Mucosa of descending colon (tissue), 3 donors: ENCODE measurements around the gene CLEC16A. TPM values are rescaled to one million over a fixed set of nuclear protein-coding genes. Genes with fewer than 3 reads are reported as not detected.

Source experiments
- ATAC-seq: fragments of 200-7000 bp; cut with Tn5 transposase; one replicate; pipeline ENCODE4 v1.9.1; 2020; ENCODE audit warnings: mild to moderate bottlenecking, moderate library complexity
- DNase-seq, 3 donors: peaks; one replicate each; pipeline ENCODE4 v3.0.0-alpha.2; 2020
- H3K36me3 ChIP-seq: fragments of 200-600 bp; one replicate; pipeline ENCODE4 v1.8.0; 2021; ENCODE audit warnings: low read depth, mild to moderate bottlenecking
- H3K4me1 ChIP-seq: fragments of 200-600 bp; one replicate; pipeline ENCODE4 v1.8.0; 2021; ENCODE audit warnings: low read depth, mild to moderate bottlenecking
- H3K4me3 ChIP-seq: fragments of 200-600 bp; one replicate; pipeline ENCODE4 v1.8.0; 2021; ENCODE audit warnings: mild to moderate bottlenecking
- H3K9me3 ChIP-seq: fragments of 200-600 bp; one replicate; pipeline ENCODE4 v1.8.0; 2021; ENCODE audit warnings: mild to moderate bottlenecking
- CTCF ChIP-seq: fragments of 200-600 bp; IDR thresholded peaks from one replicate; pipeline ENCODE4 v1.8.0; 2022; ENCODE audit warnings: antibody characterized with exemption, mild to moderate bottlenecking
- intact Hi-C, 2 donors: fragments of 100-400 bp; cut with DNase I in 1 of 2; cut with micrococcal nuclease in 1 of 2; formaldehyde crosslinking; loops; one replicate each; pipeline versions ENCODE4 v1.11.0 to v1.11.1; 2022; cut with DNase I, micrococcal nuclease
- total RNA-seq, 3 donors: library from RNA; stranded (reverse); fragmentation: NEBNext Ultra II Directional in 2 of 3; extraction: Animal tissue kit (Norgen Biotek cat#: 25700) in 2 of 3; gene quantifications; one replicate each; pipeline versions ENCODE4 v1.2.1 to v1.2.4, GENCODE V29; 2021 to 2023
- donor health status: DM: no; HTN: no; CAD: no; lungs with moderate emphysema.
- donor health status: DM: no; HTN: no; CAD: no.
- donor health status: DM: no; HTN: yes; CAD: no.

CLEC16A gene
- total RNA-seq, 3 donors from 2014 or later, result 30.3 to 38.1 (median 37.1) TPM

- ATAC-seq, result no peak
- no peak overlapping the region for H3K4me3 ChIP-seq
- H3K36me3 ChIP-seq, result no peaks in the 10 kb centered on the region
- no peaks in the 10 kb centered on the region for H3K4me1 ChIP-seq
- DNase-seq, result no peak
- intact Hi-C loops, result loop anchor here in 1 of 2 donors (10.0 kb wide), 1 partner anchor 147 kb away; no protein-coding TSS in a partner anchor
- TF ChIP-seq CTCF, result no peak
- H3K9me3 ChIP-seq, result no peaks in the 10 kb centered on the region
Measured at GRCh38 chr16:11131706-11132105, 187.3 kb downstream of the CLEC16A start.

GRCh38 chr16:11133344-11133943 is 189.1 kb downstream of the CLEC16A start:
- no peak for TF ChIP-seq CTCF
- no peak overlapping the region for H3K4me3 ChIP-seq
- ATAC-seq (peak; percentile 39), DNase-seq (peak in 1 of 3 donors; percentile 54)
- no peaks in the 10 kb centered on the region for H3K36me3 ChIP-seq
- no peaks in the 10 kb centered on the region for H3K9me3 ChIP-seq
- intact Hi-C loops, result loop anchor here in 1 of 2 donors (10.0 kb wide), 1 partner anchor 149 kb away; no protein-coding TSS in a partner anchor
- no peaks in the 10 kb centered on the region for H3K4me1 ChIP-seq

- DNase-seq (no peak), ATAC-seq (no peak)
- TF ChIP-seq CTCF, result no peak
- intact Hi-C loops, result loop anchor here in 1 of 2 donors (10.0 kb wide), 1 partner anchor 150 kb away; no protein-coding TSS in a partner anchor
- no peaks in the 10 kb centered on the region for H3K9me3 ChIP-seq
- H3K4me1 ChIP-seq, result no peaks in the 10 kb centered on the region
- no peaks in the 10 kb centered on the region for H3K36me3 ChIP-seq
- no peak overlapping the region for H3K4me3 ChIP-seq
Measured at GRCh38 chr16:11134722-11135463, 190.5 kb downstream of the CLEC16A start.

GRCh38 chr16:11135464-11135973 is 191.2 kb downstream of the CLEC16A start:
- H3K4me1 ChIP-seq, result no peaks in the 10 kb centered on the region
- H3K36me3 ChIP-seq, result no peaks in the 10 kb centered on the region
- intact Hi-C loops, result loop anchor here in 1 of 2 donors (10.0 kb wide), 1 partner anchor 151 kb away; no protein-coding TSS in a partner anchor
- no peak for TF ChIP-seq CTCF
- DNase-seq, result no peak
- no peak overlapping the region for H3K4me3 ChIP-seq
- peak; percentile 31 for ATAC-seq
- no peaks in the 10 kb centered on the region for H3K9me3 ChIP-seq

- no peak for TF ChIP-seq CTCF
- intact Hi-C loops, result loop anchor here in 1 of 2 donors (10.0 kb wide), 1 partner anchor 152 kb away; no protein-coding TSS in a partner anchor
Measured at GRCh38 chr16:11136600-11136999, 192.2 kb downstream of the CLEC16A start.

More at GRCh38 chr16:11136600-11136999, 192.2 kb downstream of the CLEC16A start:
- ATAC-seq (no peak), DNase-seq (no peak)
- Histone ChIP-seq H3K4me3 (no peak overlapping the region), H3K4me1 (no peaks in the 10 kb centered on the region), H3K36me3 (no peaks in the 10 kb centered on the region), H3K9me3 (no peaks in the 10 kb centered on the region)
